HG02840 (cell line): ENCODE results near the gene ENOX2.

Experiments used
- ATAC-seq: cut with Tn5 transposase; IDR thresholded peaks from one replicate; pipeline ENCODE4 v1.9.1; 2021; ENCODE audit warnings: mild to moderate bottlenecking, moderate library complexity, moderate number of reproducible peaks; ENCODE audit not compliant: unreplicated experiment, low FRiP score

Gene ENOX2

DNA sequence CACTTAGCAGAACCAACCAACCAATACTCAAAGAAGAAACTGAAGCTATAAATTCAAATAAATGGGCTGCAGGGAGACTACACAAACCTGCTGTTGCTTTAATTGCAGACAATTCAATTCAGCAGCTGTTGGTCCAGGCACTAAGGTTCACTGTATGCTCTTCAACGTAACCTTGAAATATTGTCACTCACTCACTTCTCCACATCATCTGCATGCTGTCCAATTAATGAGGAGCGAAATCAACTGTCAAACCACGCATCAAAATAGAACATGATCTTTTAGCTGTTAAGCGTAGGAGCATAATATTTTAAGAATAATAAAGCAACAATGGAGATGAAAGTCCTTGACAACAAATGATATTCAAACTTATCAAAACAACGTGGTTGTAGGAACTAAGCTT lies 17.0 kb downstream of the ENOX2 start:
- no peak for ATAC-seq

DNA sequence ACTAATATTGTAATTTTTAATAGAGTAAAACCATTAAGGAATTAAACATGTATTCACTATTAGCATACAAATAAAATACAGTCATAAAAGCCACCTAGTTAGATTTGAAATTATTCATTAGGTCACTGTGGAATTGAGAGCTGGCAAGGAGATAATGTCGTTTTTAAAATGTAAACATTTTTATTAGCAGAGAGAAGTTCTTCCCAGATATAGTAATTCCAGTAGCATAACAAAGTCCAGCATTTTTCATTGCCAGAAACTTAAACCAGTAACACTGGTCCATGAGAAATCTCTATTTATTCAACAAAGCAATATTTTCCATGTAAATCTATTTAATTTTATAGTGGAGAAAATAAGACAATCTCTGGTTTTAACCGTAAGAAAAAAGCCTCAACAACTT lies 17.5 kb downstream of the ENOX2 start:
- no peak for ATAC-seq

DNA sequence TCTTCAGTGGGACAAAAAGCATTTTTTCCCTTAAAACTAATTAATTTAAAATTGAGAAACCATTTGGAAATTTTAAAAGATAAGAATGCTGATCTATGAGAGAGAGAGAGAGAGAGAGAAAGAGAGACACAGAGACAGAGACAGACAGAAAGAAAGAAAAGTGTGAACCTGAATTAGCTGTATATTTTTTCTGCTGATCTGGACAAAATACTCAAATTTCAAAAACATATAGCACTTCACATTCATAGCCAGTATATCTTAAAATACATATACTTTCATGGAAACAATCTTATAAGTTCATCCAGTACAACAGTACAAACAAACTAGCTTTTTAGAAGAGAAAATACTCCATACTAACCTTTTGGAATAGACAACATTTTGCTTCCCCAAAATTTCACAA lies 18.4 kb downstream of the ENOX2 start:
- no peak for ATAC-seq

DNA sequence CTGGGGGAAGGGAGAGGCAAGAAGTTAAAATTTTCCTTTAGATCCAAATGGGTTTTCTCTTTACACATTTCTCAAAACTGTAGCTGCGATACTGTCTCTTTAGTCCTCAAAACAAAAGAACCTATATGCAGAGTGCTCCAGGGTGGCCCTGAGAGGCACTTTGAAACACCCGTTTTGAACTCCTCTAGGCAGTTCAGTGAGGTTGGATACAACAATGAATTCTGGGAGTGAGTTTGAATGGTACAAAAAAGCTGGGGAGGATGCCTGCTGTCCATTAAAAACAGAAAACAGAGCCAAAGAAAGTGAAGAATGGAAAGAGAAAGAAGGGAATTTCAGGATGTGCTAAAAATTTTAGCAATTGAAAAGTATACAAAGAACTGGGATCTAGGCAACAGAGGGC lies 23.1 kb downstream of the ENOX2 start:
- no peak for ATAC-seq

DNA sequence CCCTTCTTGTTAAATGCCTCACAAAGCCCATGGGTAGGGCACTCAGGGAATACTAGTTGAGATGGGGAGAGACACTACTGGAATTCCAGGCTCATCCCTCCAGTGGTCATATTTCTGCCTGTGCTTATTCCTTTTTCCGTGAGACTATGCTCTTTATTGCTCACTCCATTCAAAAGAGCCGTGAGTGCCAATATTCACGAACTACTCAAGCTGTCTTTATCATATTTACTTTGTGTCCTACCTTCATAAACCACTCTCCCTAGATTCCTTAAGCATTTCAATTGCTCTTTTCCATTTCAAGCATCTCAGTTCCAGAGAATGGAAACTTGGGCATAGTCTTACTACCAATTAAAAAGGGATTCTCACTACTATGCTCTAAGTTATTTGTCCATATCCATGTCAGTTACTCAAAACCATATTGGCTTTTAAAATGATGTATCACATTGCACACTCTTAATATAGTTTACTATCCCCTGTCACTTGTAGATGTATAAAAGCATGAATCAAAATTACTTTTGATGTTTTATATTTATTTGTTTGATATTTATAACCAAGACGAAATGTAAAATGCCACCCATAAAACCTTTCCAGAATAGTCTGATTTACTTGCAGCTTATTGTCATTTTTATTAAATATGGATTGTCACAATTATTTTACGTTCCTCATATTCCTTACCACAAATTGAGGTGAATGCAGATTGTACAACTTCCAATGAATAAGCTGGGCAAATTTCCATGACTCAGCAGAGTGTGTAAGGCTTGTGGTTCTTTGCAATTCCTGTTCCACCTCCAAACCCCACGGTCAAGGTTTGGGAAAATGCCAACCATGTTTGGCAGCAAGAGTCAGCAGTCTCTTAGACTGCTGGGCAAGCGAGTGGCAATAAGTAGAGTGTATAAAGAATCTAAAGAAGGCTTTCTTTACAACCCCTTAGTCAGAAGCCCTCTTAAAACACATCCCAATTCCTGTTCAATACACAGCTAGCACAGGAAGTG lies 24.4 kb downstream of the ENOX2 start:
- no peak for ATAC-seq

DNA sequence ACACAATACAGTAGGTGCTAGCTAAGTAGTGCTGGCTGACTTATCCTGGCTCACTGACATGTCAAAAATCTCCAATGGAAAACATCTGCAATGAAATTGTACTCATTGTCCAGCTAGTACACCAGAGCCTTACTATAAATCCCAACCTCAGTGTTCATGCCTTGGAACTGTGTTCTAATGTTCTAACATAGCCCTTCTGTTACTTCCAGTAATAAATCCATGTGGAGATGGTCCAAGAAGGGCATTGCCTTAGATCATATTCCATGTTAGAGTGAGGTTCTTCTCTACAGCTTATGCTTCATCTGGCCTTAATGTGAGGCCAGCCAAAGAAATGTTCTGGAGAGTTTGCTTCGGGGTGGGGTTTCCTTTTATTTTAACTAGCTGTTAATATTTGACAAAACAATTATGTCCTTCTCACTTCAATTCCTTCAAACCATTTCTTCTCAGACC lies 25.1 kb downstream of the ENOX2 start:
- ATAC-seq, result no peak

DNA sequence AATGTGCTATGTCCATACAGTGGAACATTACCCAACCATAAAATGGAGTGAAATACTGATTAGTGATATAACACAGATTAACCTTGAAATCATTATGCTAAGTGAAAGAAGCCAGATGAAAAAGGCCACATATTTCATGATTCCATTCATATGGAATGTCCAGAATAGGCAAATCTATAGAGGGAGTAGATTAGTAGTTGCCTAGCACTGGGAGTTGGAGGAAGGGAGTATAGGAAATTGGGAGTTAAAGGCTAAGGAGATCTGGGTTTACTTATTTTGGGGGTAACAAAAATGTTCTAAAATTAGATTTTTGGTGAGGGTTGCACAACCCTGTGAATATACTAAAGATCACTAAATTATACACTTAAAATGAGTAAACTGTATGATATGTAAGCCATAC lies 26.8 kb downstream of the ENOX2 start:
- no peak for ATAC-seq

DNA sequence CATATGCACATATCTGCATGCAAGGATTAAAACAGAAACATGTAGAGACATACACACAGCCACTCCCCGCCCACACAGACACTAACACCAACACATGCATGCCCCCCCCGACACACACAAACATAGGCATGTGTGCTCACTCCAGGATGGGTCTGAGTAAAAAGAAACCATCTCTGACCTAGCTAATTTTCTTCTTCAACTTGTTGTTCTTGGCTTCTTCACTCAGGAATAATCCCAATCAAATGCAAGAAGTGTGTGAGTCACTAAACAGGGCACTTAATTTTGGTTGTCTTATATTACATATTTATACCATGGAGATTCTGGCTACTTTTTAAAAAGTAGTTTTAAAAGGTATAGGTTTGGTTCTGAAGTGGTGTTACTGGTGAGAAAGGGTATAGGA lies 28.3 kb downstream of the ENOX2 start:
- no peak for ATAC-seq

DNA sequence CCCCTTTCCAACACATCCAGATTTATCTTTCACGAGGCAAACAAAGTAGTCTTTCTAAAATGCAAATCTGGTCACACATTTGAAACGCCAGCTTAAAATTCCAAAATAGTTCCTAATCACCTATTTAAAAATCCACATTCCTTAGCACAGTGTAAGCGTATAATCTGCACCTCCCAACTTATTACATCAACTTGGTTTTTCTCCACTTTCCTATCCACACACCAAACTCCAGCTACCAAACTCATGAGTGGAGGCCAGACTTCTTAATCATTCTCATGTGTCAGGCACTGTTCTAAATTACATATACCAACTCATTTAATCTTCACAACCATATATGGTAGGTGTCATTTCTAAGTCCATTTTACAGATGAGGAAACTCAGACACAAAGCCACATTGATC lies 33.8 kb downstream of the ENOX2 start:
- no peak for ATAC-seq

DNA sequence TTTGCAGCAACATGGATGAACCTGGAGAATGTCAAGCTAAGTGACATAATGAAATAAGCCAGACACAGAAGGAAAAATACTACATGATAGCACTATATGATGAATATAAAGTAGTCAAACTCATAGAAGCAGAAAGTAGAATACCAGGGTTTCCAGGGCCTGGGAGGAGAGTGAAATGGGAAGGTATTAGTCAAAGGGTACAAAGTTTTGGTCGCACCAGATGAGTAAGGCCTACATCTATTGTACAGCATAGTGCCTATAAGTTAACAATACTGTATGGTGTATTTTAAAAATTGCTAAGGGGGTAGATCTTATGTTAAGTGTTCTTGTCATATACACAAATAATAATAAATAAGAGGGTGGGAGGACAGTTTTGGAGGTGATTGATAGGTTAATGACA lies 41.5 kb downstream of the ENOX2 start:
- ATAC-seq, result no peak

DNA sequence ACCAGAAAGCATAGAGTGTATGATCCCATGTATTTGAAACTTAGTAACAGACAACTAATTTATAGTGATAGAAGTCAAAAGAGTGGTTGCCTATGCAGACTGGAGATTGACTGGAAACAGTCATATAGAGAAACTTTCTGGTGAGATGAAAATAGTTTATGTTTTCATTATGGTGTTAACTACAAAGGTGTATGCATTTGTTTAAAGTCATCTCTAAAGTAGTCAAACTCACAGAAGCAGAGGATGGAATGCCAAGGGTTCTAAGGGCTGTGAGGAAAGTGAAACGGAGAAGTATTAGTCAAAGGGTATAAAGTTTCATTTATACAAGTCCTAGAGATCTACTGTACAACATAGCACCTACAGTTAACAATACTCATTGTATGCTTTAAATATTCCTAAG lies 45.8 kb downstream of the ENOX2 start:
- ATAC-seq, result peak; percentile 84

DNA sequence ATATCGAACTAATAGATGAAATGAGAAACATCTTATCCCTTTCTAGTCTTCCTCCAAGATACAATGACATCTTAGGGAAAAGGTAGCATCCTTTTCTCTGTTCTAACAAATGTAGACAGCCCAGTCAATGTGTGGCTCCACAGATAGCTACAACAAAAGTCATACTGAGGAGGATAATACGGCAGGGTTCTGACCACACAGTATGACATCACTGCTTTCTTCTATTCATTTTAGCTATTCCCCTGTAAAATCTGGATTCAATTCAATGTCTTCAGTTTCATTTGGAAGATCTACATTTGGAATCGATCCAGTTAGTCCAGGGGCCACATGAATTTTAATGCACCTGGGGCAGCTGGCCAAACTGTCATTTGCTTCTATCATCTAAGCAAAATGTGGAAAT lies 51.4 kb downstream of the ENOX2 start:
- ATAC-seq, result no peak

DNA sequence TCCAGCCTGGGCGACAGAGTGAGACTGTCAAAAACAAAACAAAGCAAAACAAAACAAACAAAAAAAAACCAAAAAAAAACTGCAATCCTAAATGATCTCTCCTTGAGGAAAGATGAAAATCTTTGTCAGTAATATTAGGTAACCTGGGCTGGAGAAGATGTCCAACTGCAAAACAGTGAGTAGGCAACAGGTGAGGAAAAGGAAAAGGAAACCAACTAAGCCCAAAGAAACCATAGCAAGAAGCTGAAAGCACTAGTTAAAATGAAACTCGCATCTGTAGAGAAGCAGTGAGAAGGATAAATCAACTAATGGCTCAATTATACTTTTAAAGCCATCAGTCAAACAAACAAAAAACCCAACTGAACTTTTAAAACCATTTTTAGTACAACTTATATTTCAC lies 54.2 kb downstream of the ENOX2 start:
- peak; percentile 66 for ATAC-seq

DNA sequence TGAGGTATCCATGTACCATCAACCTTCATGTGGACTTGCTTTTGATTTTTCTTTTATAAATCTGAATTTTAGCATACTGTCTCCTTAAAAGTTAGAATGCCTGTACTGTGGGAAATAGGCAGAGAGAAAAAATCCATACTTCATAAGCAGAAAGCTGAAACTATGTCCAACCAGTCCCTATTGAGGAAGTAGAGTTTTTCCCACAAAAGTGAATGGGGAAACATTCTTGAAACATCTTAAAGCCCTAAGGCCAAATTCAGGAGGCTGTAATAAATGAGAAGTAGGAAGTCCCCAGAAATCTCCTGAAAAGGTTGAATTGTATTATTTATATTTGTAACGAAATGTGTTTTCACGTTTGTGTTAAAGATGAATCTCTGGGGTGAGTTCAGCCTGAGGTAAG lies 56.3 kb downstream of the ENOX2 start:
- no peak for ATAC-seq

DNA sequence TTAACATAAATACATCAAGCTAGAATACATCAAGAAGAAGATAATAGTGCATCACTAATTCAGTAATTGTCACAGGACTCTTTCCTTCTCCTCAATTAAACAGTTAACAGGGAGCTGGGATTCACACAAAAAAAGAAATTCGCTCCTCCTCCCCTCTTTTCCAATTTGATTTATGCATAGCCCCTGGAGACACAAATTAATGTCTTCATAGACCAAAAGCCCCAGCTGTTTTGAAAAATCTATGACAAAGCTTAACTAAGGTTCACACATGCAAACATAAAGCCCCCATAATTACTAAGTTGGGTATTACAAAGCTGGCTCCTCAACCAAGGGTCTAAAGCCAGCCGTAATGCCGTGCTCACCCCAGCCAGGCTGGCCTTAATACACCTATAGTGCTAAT lies 61.2 kb downstream of the ENOX2 start:
- ATAC-seq, result no peak

DNA sequence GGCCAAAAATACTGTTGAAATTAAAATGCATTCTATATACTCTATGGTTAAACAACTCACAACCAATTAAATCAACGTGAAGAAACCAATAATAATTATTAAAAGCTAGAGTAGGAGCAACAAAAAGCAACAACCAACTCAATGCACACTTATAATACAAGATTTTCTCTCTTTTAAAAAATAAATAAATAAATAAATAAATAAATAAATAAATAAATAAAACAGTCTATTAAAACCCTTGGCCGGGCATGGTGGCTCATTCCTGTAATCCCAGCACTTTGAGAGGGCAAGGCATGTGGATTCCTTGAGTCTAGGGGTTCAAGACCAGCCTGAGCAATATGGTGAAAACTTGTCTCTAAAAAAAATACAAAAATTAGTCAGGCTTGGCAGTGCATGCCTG lies 62.7 kb downstream of the ENOX2 start:
- ATAC-seq, result no peak

DNA sequence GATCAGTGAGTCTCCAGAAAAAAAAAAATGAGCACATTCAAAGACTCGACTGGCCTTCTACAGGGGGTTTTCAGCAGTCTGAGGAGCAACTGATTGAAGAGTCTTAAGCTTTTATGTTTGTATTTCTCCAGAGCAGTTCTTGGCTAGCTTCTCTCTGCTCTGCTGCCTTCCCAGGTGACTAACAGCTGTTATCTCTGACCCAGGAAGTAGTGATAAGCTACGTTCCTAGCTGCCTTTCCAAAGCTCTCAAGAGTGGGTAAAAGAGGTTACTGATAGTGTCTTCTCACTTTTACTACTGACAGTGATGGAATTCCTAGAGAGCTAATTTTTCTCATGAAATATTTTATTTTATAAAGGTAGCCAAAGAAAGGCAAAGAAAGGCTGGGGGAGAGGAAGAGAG lies 66.6 kb downstream of the ENOX2 start:
- no peak for ATAC-seq

DNA sequence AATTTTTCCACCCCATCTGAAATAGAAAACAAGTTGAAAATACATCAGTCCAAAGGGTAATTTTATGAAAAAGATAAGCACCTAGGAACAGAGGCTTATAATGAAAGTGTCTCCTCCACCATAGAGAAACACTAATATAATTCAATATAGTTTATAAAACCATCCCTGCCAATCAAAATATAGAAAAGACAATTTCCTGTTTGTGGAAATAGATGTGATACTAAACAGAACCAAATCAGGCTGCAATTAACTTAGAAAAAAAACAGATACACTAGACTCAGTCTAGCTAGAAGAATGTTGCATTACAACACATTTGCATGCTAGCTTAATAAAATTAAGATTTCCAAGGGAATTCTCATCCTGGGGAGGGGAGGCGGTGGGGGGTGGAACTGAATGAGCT lies 68.2 kb downstream of the ENOX2 start:
- ATAC-seq, result no peak

DNA sequence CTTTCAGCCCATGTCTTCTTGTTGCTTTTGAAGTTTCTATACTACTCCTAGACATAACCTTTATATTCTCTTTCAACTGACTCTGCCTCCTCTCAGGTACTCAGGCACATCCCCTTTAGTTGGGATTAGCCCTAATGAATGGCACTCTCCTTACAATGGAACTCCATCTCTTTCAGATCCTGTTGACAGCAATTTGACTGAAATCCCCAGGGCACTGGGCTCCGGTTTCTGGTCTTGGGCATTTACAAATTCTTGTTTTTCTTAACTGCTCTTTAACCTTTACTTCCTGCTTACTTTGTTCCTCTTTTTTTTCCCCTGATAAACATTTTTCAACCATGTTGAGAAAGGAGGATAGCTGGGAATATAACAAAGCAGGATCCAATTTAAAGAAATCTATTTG lies 68.9 kb downstream of the ENOX2 start:
- ATAC-seq, result no peak

DNA sequence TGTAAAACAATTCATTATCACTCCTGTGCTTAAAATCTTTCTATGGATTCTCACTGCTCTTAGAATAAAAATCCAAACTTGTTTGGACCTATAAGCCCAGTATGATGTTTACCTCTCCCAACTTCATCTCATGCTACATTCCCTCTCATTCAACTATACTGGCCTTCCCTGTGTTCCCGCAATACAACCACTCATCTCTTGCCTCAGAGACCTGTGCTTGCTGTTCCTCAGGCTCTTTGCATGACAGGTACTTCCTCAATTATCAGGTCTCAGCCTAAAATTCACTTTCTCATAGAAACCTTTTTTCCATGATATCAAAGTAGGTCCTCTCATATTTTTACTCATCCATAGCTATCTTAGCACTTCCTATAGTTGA lies 71.7 kb downstream of the ENOX2 start:
- no peak for ATAC-seq

DNA sequence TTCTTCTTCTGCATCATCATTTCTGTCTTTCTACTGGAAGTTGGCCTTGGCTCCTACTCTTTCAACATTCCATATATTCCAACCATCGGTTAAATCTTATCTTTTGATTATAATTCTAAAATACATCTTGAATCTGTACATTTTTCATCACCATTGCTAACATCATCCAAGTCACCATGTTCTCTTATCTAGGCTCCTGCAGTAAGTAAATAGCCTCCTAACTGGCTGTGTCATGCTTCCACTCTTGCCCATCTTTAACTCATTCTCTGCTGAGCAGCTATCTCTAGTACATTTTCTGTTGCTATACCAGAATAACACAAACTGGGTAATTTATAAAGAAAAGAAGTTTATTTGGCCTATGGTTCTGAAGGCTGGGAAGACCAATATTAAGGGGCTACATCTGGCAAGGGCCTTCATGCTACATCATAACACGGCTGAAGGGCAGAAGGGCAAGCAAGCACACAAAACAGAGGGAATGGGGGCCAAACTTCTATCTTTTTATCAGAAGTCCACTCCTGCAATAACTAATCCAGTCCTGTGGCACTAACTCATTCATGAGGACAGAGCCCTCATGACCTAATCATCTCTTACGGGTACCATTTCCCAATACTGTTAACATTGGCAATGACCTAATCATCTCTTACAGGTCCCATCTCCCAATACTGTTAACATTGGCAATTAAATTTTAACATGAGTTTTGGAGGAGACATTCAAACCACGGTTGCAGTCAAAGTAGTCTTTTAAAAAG lies 72.2 kb downstream of the ENOX2 start:
- no peak for ATAC-seq
